ENCODE results near the gene RXRG. TPM values are rescaled to one million over a fixed set of nuclear protein-coding genes. Genes with fewer than 3 reads are reported as not detected.

RXRG gene
- total and polyA plus RNA-seq, 4 donors = 8.5 to 19.7 (median 13.8) TPM

DNA sequence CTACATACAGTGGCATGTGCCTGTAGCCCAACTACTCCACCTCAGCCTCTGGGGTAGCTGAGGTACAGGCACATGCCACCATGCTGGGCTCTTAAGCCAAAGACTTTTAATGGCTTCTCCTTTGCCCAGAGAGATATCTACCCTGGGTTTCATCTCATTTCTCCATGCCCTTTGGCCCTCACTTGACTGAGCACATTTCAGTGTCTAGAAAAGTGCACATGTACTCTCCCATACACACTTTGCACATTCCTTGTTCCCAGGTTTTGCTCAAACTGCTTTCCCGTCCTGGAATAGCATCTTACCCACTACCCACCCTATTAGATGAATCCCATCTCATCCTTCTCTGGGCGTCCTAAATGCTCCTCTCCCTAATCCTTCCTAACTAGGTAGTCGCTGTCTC lies 10.2 kb upstream of the RXRG start:
- no peak for DNase-seq (ENCODE audit: low read depth in 4 of 6, low spot score in 6 of 6)
- no peak overlapping the region for H3K27ac ChIP-seq (ENCODE audit: low read depth, low read length)

DNA sequence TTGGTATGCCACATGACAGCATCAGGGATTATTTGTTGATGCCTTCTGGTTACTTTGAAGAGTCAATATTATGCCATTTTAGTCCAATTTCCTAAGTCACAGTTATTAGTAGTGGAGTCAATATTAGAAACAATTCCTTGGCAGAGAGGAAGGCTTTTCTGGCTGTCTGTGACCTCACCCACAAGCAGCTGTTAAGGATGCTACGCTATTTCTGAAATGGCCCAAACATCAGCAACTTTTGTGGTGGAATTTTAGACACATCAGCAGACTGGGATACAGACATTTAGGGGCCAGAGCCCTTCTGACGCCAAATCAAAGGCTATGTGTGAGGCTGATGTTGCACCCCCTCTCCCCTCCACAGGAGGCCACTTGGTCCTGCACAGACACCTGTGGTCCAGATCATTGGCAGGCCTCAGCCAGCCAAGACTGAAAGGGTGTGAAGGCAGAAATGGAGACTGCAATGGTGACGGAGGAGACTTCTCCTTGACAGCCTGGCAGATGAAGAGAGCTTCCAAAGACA lies 9.2 kb upstream of the RXRG start:
- WGBS (ENCODE audit: insufficient coverage) = 100% methylated on average over 2 of the region's 3 CpGs
- H3K9me3 ChIP-seq (ENCODE audit: control insufficient read depth, insufficient read depth, low read length) = no peaks in the 10 kb centered on the region
- H3K27ac ChIP-seq (ENCODE audit: low read depth, low read length) = no peak overlapping the region
- no peak overlapping the region for H3K4me3 ChIP-seq (ENCODE audit: low read depth, low read length)
- H3K4me1 ChIP-seq (ENCODE audit: control insufficient read depth, insufficient read depth, low read length) = no peaks in the 10 kb centered on the region
- DNase-seq (ENCODE audit: low read depth in 4 of 6, low spot score in 6 of 6) = no peak
- no peaks in the 10 kb centered on the region for H3K36me3 ChIP-seq (ENCODE audit: control insufficient read depth, insufficient read depth, low read length)
- H3K27me3 ChIP-seq (ENCODE audit: control insufficient read depth, insufficient read depth, low read length) = no peaks in the 10 kb centered on the region

More for the DNA sequence above, 10.2 kb upstream of the RXRG start:
- no peaks in the 10 kb centered on the region for H3K27me3 ChIP-seq (ENCODE audit: control insufficient read depth, insufficient read depth, low read length)
- no peak overlapping the region for H3K4me3 ChIP-seq (ENCODE audit: low read depth, low read length)
- H3K4me1 ChIP-seq (ENCODE audit: control insufficient read depth, insufficient read depth, low read length) = no peaks in the 10 kb centered on the region
- WGBS (ENCODE audit: insufficient coverage) = 91% methylated on average over 3 of the region's 3 CpGs
- H3K36me3 ChIP-seq (ENCODE audit: control insufficient read depth, insufficient read depth, low read length) = no peaks in the 10 kb centered on the region
- no peaks in the 10 kb centered on the region for H3K9me3 ChIP-seq (ENCODE audit: control insufficient read depth, insufficient read depth, low read length)

DNA sequence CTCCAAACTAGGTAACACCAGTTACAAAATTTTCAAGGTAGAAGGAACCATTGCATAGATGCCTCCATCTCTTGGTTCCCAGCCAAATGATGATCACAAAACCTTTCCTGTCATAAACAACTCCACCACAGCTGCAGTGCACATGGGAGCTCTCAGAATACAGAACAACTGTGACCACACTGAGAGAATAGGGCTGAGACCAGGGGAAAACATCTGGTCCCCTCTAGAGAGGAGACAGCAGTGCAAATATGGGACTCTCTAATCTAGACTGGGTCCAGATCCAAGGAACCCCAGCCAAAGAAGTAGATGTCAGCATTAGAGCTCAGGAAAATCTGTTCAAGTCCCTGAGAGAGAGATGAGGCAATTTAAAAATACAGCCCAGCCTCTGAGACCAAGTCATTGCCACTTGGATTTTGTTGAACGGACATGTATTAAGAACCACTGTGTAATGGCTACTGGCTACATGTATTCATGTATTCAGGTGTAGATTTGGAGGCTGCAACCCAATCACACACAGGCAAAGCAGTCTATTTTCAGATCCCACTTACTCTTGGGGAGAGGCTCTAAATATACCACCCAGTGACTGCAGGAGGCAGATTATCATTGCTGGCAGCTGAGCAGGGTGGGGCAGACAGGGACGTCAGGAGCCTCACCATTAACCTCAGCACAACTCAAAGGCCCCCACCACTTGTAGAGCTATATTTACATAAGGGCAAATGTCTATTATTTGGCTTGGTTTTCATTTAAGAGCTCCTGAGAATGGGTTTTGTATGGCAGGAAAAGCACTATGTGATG lies 7.6 kb upstream of the RXRG start:
- no peak for DNase-seq (ENCODE audit: low read depth in 4 of 6, low spot score in 6 of 6)
- Histone ChIP-seq H3K27ac (ENCODE audit: low read depth, low read length) (no peak overlapping the region), H3K4me1 (ENCODE audit: control insufficient read depth, insufficient read depth, low read length) (no peaks in the 10 kb centered on the region), H3K9me3 (ENCODE audit: control insufficient read depth, insufficient read depth, low read length) (no peaks in the 10 kb centered on the region), H3K4me3 (ENCODE audit: low read depth, low read length) (no peak overlapping the region), H3K36me3 (ENCODE audit: control insufficient read depth, insufficient read depth, low read length) (no peaks in the 10 kb centered on the region), H3K27me3 (ENCODE audit: control insufficient read depth, insufficient read depth, low read length) (no peaks in the 10 kb centered on the region)
- WGBS (ENCODE audit: insufficient coverage) = no CpG with 5 or more reads among the region's 2 CpGs

DNA sequence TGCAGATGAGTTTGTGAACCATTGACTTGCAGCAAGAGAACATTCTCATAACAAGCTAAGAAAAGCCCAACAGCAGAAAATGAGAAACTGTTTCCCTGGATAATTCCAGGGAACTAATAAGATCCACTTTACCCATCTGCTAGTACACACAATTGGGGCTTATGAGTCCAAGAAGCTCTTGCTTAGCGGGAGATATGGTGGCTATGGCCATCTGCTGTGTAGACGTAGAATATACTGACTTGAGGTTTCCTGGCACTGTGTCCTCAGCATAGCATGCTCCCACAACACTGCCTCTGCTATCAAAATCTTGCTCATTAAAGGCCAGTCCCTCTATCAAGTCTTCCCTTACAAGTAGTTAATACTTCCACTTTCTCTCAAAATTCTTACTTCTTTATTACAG lies 6.8 kb upstream of the RXRG start:
- no peaks in the 10 kb centered on the region for H3K4me1 ChIP-seq (ENCODE audit: control insufficient read depth, insufficient read depth, low read length)
- H3K27ac ChIP-seq (ENCODE audit: low read depth, low read length) = no peak overlapping the region
- H3K4me3 ChIP-seq (ENCODE audit: low read depth, low read length) = no peak overlapping the region
- DNase-seq (ENCODE audit: low read depth in 4 of 6, low spot score in 6 of 6) = peak in 2 of 6 donors; percentile 24 to 45
- no peaks in the 10 kb centered on the region for H3K27me3 ChIP-seq (ENCODE audit: control insufficient read depth, insufficient read depth, low read length)
- no peaks in the 10 kb centered on the region for H3K9me3 ChIP-seq (ENCODE audit: control insufficient read depth, insufficient read depth, low read length)
- no CpG with 5 or more reads among the region's 2 CpGs for WGBS (ENCODE audit: insufficient coverage)
- H3K36me3 ChIP-seq (ENCODE audit: control insufficient read depth, insufficient read depth, low read length) = no peaks in the 10 kb centered on the region

DNA sequence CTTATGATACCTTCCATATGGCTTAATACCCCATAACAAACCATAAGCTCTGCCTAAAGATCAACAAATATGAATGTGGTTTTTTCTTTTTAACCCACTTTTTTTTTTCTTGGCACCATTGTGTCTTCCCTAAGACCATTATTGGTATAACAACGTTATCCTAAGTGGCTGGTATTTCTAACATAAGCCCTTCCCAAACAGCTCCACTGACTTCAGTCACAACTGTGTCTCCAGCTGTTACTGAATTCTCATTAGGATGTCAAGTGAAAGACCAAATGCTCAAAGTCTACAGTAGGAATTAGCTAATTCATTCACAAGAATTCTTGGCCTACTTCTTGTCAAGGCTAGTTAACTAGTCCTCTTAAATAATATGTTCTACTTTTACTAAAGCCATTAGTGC lies 4.2 kb upstream of the RXRG start:
- Histone ChIP-seq H3K27me3 (ENCODE audit: control insufficient read depth, insufficient read depth, low read length) (peaks cover 2% of the 10 kb centered on the region), H3K9me3 (ENCODE audit: control insufficient read depth, insufficient read depth, low read length) (no peaks in the 10 kb centered on the region), H3K36me3 (ENCODE audit: control insufficient read depth, insufficient read depth, low read length) (no peaks in the 10 kb centered on the region), H3K4me3 (ENCODE audit: low read depth, low read length) (no peak overlapping the region), H3K27ac (ENCODE audit: low read depth, low read length) (no peak overlapping the region), H3K4me1 (ENCODE audit: control insufficient read depth, insufficient read depth, low read length) (peaks cover 5% of the 10 kb centered on the region)
- WGBS (ENCODE audit: insufficient coverage) = 40% methylated on average over 1 of the region's 1 CpG
- DNase-seq (ENCODE audit: low read depth in 4 of 6, low spot score in 6 of 6) = peak in 1 of 6 donors; percentile 54

DNA sequence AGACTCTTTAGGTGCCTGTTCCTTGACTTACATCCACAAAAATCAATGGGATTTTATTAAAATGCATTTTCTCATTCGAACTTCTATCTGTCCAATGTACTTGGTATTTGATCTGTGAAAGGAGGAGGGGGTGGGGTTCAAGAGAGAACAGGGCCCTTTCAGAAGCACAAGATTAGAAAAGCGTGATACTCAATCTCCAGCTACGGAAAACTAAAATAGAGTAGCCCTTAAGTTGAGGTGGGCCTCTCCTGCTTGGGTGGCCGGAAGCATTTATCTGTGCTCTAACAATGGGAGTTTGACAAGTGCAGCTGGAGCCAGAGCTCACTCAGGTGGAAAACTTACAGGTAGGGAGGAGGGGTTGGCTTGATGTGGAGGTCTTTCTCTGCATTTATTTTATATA lies 462 bp upstream of the RXRG start:
- Histone ChIP-seq H3K27ac (ENCODE audit: low read depth, low read length) (no peak overlapping the region), H3K9me3 (ENCODE audit: control insufficient read depth, insufficient read depth, low read length) (no peaks in the 10 kb centered on the region), H3K4me1 (ENCODE audit: control insufficient read depth, insufficient read depth, low read length) (peaks cover 14% of the 10 kb centered on the region), H3K4me3 (ENCODE audit: low read depth, low read length) (peak overlapping the region; percentile 51), H3K27me3 (ENCODE audit: control insufficient read depth, insufficient read depth, low read length) (peaks cover 2% of the 10 kb centered on the region), H3K36me3 (ENCODE audit: control insufficient read depth, insufficient read depth, low read length) (no peaks in the 10 kb centered on the region)
- WGBS (ENCODE audit: insufficient coverage) = 59% methylated on average over 3 of the region's 4 CpGs
- no peak for DNase-seq (ENCODE audit: low read depth in 4 of 6, low spot score in 6 of 6)

DNA sequence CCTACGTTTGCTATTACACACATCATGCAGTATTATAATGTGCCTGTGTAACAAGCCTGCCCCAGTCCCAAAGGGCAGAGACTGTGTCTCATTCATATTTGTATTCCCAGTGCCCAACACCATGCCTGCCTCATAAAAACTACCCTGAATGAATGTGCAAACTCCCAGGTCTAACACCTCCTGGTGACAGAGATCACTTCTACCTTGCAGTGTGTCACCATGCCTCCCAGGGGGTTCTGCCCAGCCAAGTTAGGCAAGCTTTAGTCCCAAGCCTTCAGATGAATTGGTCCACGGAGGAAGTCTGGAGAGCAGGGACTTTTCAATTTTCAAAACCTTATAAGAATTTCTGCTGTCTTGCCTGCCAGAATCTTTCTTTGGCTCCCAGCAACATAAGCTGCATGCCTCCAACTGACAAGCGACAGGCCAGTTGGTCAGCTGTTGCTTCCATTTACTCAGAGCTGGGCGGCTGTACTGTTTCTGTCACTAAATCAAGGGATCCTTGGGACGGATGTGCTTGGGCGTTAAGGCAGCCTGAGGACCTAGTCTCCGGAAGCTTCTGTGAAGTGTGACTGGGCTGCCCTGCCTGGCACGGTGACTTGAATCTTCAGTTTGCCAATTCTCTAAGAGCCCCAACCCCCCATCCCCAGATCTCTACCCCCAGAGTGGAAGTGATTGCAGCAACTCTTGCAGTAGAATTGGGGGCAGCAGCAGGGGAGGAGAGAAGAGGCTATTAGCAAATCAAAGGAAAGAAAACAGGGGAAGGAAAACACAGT lies 1.2 kb downstream of the RXRG start:
- WGBS (ENCODE audit: insufficient coverage) = 16% methylated on average over 7 of the region's 8 CpGs
- Histone ChIP-seq H3K4me3 (ENCODE audit: low read depth, low read length) (peak overlapping the region; percentile 51), H3K36me3 (ENCODE audit: control insufficient read depth, insufficient read depth, low read length) (no peaks in the 10 kb centered on the region), H3K4me1 (ENCODE audit: control insufficient read depth, insufficient read depth, low read length) (peaks cover 18% of the 10 kb centered on the region), H3K27me3 (ENCODE audit: control insufficient read depth, insufficient read depth, low read length) (peaks cover 2% of the 10 kb centered on the region), H3K27ac (ENCODE audit: low read depth, low read length) (peak overlapping the region; percentile 26), H3K9me3 (ENCODE audit: control insufficient read depth, insufficient read depth, low read length) (no peaks in the 10 kb centered on the region)
- DNase-seq (ENCODE audit: low read depth in 4 of 6, low spot score in 6 of 6) = peak in 2 of 6 donors; percentile 78 to 81

DNA sequence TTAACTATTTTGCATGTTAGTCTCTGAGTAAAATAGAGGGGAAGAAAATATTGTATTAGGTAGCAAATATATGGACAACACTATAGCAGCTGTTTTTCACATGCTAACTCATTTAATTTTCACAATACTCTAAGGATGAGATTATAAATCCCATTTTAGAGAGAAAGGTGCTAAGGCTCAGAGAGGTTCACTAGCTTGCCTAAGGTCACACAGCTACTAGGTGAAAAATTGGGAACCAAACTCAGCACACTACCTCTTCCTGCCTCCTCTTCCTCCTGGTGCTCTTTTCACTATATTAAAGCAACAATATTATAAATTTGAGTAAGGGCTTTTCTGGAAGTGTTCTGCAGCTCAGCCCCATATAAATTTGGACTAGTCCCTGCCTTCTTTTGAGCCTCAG lies 2.3 kb downstream of the RXRG start:
- Histone ChIP-seq H3K4me1 (ENCODE audit: control insufficient read depth, insufficient read depth, low read length) (peaks cover 18% of the 10 kb centered on the region), H3K36me3 (ENCODE audit: control insufficient read depth, insufficient read depth, low read length) (no peaks in the 10 kb centered on the region), H3K9me3 (ENCODE audit: control insufficient read depth, insufficient read depth, low read length) (no peaks in the 10 kb centered on the region), H3K27ac (ENCODE audit: low read depth, low read length) (no peak overlapping the region), H3K27me3 (ENCODE audit: control insufficient read depth, insufficient read depth, low read length) (peaks cover 2% of the 10 kb centered on the region), H3K4me3 (ENCODE audit: low read depth, low read length) (no peak overlapping the region)
- DNase-seq (ENCODE audit: low read depth in 4 of 6, low spot score in 6 of 6) = no peak

DNA sequence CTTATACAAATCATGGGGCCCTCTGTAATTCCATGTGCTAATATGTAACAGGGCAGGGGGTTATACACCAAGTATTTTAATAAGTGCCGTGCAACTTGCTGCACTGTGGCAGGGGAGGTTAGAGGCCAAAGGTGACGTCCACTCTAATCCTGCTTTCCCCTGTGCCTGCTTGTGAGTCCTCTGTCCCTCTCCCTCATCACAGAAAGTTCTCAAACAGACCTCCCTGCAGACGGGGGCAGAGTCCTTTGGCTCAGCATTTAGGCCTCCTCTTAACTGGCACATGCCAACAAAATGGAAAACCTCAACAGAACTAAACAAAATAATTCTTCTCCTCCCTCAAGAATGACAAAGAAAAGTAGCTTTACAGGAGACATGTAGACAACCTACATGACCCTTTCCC lies 2.9 kb downstream of the RXRG start:
- Histone ChIP-seq H3K27me3 (ENCODE audit: control insufficient read depth, insufficient read depth, low read length) (peaks cover 2% of the 10 kb centered on the region), H3K27ac (ENCODE audit: low read depth, low read length) (no peak overlapping the region), H3K4me1 (ENCODE audit: control insufficient read depth, insufficient read depth, low read length) (peaks cover 18% of the 10 kb centered on the region), H3K9me3 (ENCODE audit: control insufficient read depth, insufficient read depth, low read length) (no peaks in the 10 kb centered on the region), H3K36me3 (ENCODE audit: control insufficient read depth, insufficient read depth, low read length) (no peaks in the 10 kb centered on the region), H3K4me3 (ENCODE audit: low read depth, low read length) (no peak overlapping the region)
- 71% methylated on average over 2 of the region's 3 CpGs for WGBS (ENCODE audit: insufficient coverage)
- no peak for DNase-seq (ENCODE audit: low read depth in 4 of 6, low spot score in 6 of 6)

All from spinal cord (tissue), 10 donors.